ENCODE results near the gene CCDC33. TPM values are rescaled to one million over a fixed set of nuclear protein-coding genes. Genes with fewer than 3 reads are reported as not detected.

Gene CCDC33
- total and polyA plus RNA-seq, 4 donors, result 0.99 to 7.4 (median 2.6) TPM

DNA sequence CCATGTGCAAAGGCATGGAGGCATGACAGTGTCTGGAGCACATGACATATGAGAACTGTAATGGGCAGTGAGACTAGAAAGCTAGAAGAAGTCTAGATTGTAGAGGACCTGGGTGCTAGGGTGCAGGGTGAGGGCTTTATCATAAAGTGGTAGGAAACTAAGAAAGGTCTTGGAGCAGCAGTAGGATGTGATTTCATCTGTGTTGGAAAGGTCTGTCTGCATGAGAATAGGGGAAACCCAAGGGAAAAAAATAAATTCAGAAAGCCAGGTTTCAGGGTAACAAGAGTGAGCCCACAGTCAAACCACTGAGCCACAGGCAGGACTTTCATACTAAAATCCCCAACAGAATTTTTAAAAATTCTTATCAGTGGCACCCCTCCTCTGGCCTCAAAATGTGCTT is 54.5 kb downstream of the CCDC33 start:
- no peak for DNase-seq (ENCODE audit: low read depth in 4 of 6, low spot score in 6 of 6)
- H3K27ac ChIP-seq (ENCODE audit: low read depth, low read length), result no peak overlapping the region
- H3K27me3 ChIP-seq (ENCODE audit: control insufficient read depth, insufficient read depth, low read length), result peaks cover 6% of the 10 kb centered on the region
- no peak overlapping the region for H3K4me3 ChIP-seq (ENCODE audit: low read depth, low read length)
- H3K4me1 ChIP-seq (ENCODE audit: control insufficient read depth, insufficient read depth, low read length), result peaks cover 19% of the 10 kb centered on the region
- no peaks in the 10 kb centered on the region for H3K36me3 ChIP-seq (ENCODE audit: control insufficient read depth, insufficient read depth, low read length)
- H3K9me3 ChIP-seq (ENCODE audit: control insufficient read depth, insufficient read depth, low read length), result no peaks in the 10 kb centered on the region

GRCh38 chr15:74291101-74292071 is 55.3 kb downstream of the CCDC33 start:
- no peak overlapping the region for H3K4me3 ChIP-seq (ENCODE audit: low read depth, low read length)

DNA sequence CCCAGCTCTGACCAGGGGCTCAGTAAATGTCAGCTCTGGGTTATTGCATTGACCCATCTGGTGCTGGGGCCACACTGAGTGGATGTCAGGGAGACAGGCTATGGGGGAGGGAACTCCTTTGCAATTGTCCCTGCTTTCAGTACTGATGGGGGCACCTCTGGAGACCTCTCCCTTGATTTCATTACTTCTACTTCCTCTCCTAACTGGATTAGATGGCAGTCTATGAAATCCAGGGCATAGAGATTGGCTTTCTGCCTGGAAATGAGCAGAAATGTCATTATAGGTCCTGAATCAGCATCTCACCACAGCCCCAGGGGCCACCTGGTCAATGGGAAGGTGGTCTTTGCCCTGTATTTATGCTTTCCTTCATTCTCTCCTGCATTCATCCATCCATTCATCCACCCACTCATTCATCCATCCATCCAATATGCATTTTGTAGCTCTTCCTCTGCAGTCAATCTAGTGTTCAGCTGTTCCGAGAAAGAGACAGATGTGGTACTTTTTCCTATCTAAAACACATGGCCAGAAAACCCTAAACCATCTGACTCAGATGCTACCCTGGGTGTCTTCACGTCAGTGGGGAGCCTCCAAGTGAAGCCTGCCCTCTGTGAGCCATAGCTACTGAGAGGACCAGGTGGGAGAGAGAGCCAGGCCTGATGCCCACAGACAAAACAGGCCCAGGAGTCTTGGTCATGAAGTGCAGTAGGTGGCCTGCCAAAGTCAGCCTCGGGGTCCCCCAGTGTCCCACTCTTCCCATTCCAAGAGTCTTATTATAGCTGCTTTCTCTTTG is 57.1 kb downstream of the CCDC33 start:
- Histone ChIP-seq H3K9me3 (ENCODE audit: control insufficient read depth, insufficient read depth, low read length) (no peaks in the 10 kb centered on the region), H3K36me3 (ENCODE audit: control insufficient read depth, insufficient read depth, low read length) (no peaks in the 10 kb centered on the region), H3K27ac (ENCODE audit: low read depth, low read length) (no peak overlapping the region), H3K27me3 (ENCODE audit: control insufficient read depth, insufficient read depth, low read length) (peaks cover 2% of the 10 kb centered on the region), H3K4me1 (ENCODE audit: control insufficient read depth, insufficient read depth, low read length) (peaks cover 19% of the 10 kb centered on the region), H3K4me3 (ENCODE audit: low read depth, low read length) (no peak overlapping the region)
- 83% methylated on average over 3 of the region's 3 CpGs for WGBS (ENCODE audit: insufficient coverage)
- DNase-seq (ENCODE audit: low read depth in 4 of 6, low spot score in 6 of 6), result no peak

More at GRCh38 chr15:74291101-74292071, 55.3 kb downstream of the CCDC33 start:
- Histone ChIP-seq H3K27me3 (ENCODE audit: control insufficient read depth, insufficient read depth, low read length) (peaks cover 6% of the 10 kb centered on the region), H3K4me1 (ENCODE audit: control insufficient read depth, insufficient read depth, low read length) (peaks cover 19% of the 10 kb centered on the region), H3K9me3 (ENCODE audit: control insufficient read depth, insufficient read depth, low read length) (no peaks in the 10 kb centered on the region), H3K27ac (ENCODE audit: low read depth, low read length) (no peak overlapping the region), H3K36me3 (ENCODE audit: control insufficient read depth, insufficient read depth, low read length) (no peaks in the 10 kb centered on the region)
- 13% methylated on average over 20 of the region's 20 CpGs for WGBS (ENCODE audit: insufficient coverage)
- DNase-seq (ENCODE audit: low read depth in 4 of 6, low spot score in 6 of 6), result peak; percentile 43 to 90 (median 62)

- H3K27me3 ChIP-seq (ENCODE audit: control insufficient read depth, insufficient read depth, low read length), result peaks cover under 1% of the 10 kb centered on the region
- 43% methylated on average over 1 of the region's 1 CpG for WGBS (ENCODE audit: insufficient coverage)
- H3K9me3 ChIP-seq (ENCODE audit: control insufficient read depth, insufficient read depth, low read length), result no peaks in the 10 kb centered on the region
- H3K4me1 ChIP-seq (ENCODE audit: control insufficient read depth, insufficient read depth, low read length), result peaks cover 19% of the 10 kb centered on the region
- no peak overlapping the region for H3K27ac ChIP-seq (ENCODE audit: low read depth, low read length)
- peak in 1 of 6 donors; percentile 57 for DNase-seq (ENCODE audit: low read depth in 4 of 6, low spot score in 6 of 6)
- H3K4me3 ChIP-seq (ENCODE audit: low read depth, low read length), result no peak overlapping the region
- no peaks in the 10 kb centered on the region for H3K36me3 ChIP-seq (ENCODE audit: control insufficient read depth, insufficient read depth, low read length)
Observed at GRCh38 chr15:74294010-74294409, 57.9 kb downstream of the CCDC33 start.

GRCh38 chr15:74295800-74296199 is 59.7 kb downstream of the CCDC33 start:
- WGBS (ENCODE audit: insufficient coverage), result 63% methylated on average over 4 of the region's 6 CpGs
- H3K27ac ChIP-seq (ENCODE audit: low read depth, low read length), result no peak overlapping the region
- no peak for DNase-seq (ENCODE audit: low read depth in 4 of 6, low spot score in 6 of 6)
- no peak overlapping the region for H3K4me3 ChIP-seq (ENCODE audit: low read depth, low read length)
- H3K4me1 ChIP-seq (ENCODE audit: control insufficient read depth, insufficient read depth, low read length), result peaks cover 29% of the 10 kb centered on the region
- no peaks in the 10 kb centered on the region for H3K9me3 ChIP-seq (ENCODE audit: control insufficient read depth, insufficient read depth, low read length)
- no peaks in the 10 kb centered on the region for H3K36me3 ChIP-seq (ENCODE audit: control insufficient read depth, insufficient read depth, low read length)
- H3K27me3 ChIP-seq (ENCODE audit: control insufficient read depth, insufficient read depth, low read length), result peaks cover 5% of the 10 kb centered on the region

GRCh38 chr15:74297887-74298286 is 61.8 kb downstream of the CCDC33 start:
- Histone ChIP-seq H3K9me3 (ENCODE audit: control insufficient read depth, insufficient read depth, low read length) (no peaks in the 10 kb centered on the region), H3K4me3 (ENCODE audit: low read depth, low read length) (no peak overlapping the region), H3K4me1 (ENCODE audit: control insufficient read depth, insufficient read depth, low read length) (peaks cover 13% of the 10 kb centered on the region), H3K27me3 (ENCODE audit: control insufficient read depth, insufficient read depth, low read length) (peaks cover 8% of the 10 kb centered on the region), H3K36me3 (ENCODE audit: control insufficient read depth, insufficient read depth, low read length) (no peaks in the 10 kb centered on the region), H3K27ac (ENCODE audit: low read depth, low read length) (no peak overlapping the region)
- no CpG with 5 or more reads among the region's 1 CpG for WGBS (ENCODE audit: insufficient coverage)
- DNase-seq (ENCODE audit: low read depth in 4 of 6, low spot score in 6 of 6), result no peak

GRCh38 chr15:74300057-74300795 is 64.1 kb downstream of the CCDC33 start:
- H3K27ac ChIP-seq (ENCODE audit: low read depth, low read length), result no peak overlapping the region
- WGBS (ENCODE audit: insufficient coverage), result 20% methylated on average over 17 of the region's 26 CpGs
- peak in 1 of 6 donors; percentile 77 for DNase-seq (ENCODE audit: low read depth in 4 of 6, low spot score in 6 of 6)
- H3K4me1 ChIP-seq (ENCODE audit: control insufficient read depth, insufficient read depth, low read length), result peaks cover 30% of the 10 kb centered on the region
- H3K27me3 ChIP-seq (ENCODE audit: control insufficient read depth, insufficient read depth, low read length), result peaks cover 10% of the 10 kb centered on the region
- no peaks in the 10 kb centered on the region for H3K9me3 ChIP-seq (ENCODE audit: control insufficient read depth, insufficient read depth, low read length)
- H3K4me3 ChIP-seq (ENCODE audit: low read depth, low read length), result no peak overlapping the region
- H3K36me3 ChIP-seq (ENCODE audit: control insufficient read depth, insufficient read depth, low read length), result no peaks in the 10 kb centered on the region

GRCh38 chr15:74301583-74302361 is 65.6 kb downstream of the CCDC33 start:
- H3K4me1 ChIP-seq (ENCODE audit: control insufficient read depth, insufficient read depth, low read length), result peaks cover 35% of the 10 kb centered on the region
- H3K27me3 ChIP-seq (ENCODE audit: control insufficient read depth, insufficient read depth, low read length), result peaks cover 13% of the 10 kb centered on the region
- no peaks in the 10 kb centered on the region for H3K36me3 ChIP-seq (ENCODE audit: control insufficient read depth, insufficient read depth, low read length)
- H3K27ac ChIP-seq (ENCODE audit: low read depth, low read length), result no peak overlapping the region
- DNase-seq (ENCODE audit: low read depth in 4 of 6, low spot score in 6 of 6), result peak in 1 of 6 donors; percentile 28
- no peaks in the 10 kb centered on the region for H3K9me3 ChIP-seq (ENCODE audit: control insufficient read depth, insufficient read depth, low read length)
- 66% methylated on average over 2 of the region's 7 CpGs for WGBS (ENCODE audit: insufficient coverage)
- H3K4me3 ChIP-seq (ENCODE audit: low read depth, low read length), result no peak overlapping the region
